HG02840 (cell line): ENCODE data around the gene AKAP7.
A peak's percentile ranks its signal among the peaks of the same experiment; 100 is the strongest.

Source experiments
- ATAC-seq: cut with Tn5 transposase; IDR thresholded peaks from one replicate; pipeline ENCODE4 v1.9.1; 2021; ENCODE audit warnings: mild to moderate bottlenecking, moderate library complexity, moderate number of reproducible peaks; ENCODE audit not compliant: unreplicated experiment, low FRiP score

Gene AKAP7

GRCh38 chr6:131191590-131191989 is 56.3 kb downstream of the AKAP7 start:
- no peak for ATAC-seq

GRCh38 chr6:131197716-131198115 is 62.4 kb downstream of the AKAP7 start:
- ATAC-seq: no peak

GRCh38 chr6:131199568-131200272 is 64.5 kb downstream of the AKAP7 start:
- peak; percentile 100 for ATAC-seq

GRCh38 chr6:131205481-131206244 is 70.4 kb downstream of the AKAP7 start:
- ATAC-seq: no peak

GRCh38 chr6:131206463-131207251 is 71.4 kb downstream of the AKAP7 start:
- ATAC-seq: no peak

GRCh38 chr6:131208787-131209186 is 73.5 kb downstream of the AKAP7 start:
- ATAC-seq: no peak

- ATAC-seq: no peak
Observed at GRCh38 chr6:131210469-131210868, 75.2 kb downstream of the AKAP7 start.

GRCh38 chr6:131212024-131212423 is 76.8 kb downstream of the AKAP7 start:
- ATAC-seq: no peak

- no peak for ATAC-seq
Observed at GRCh38 chr6:131212913-131213312, 77.6 kb downstream of the AKAP7 start.

GRCh38 chr6:131213501-131213990 is 78.3 kb downstream of the AKAP7 start:
- ATAC-seq: no peak

- no peak for ATAC-seq
Observed at GRCh38 chr6:131215219-131215618, 80.0 kb downstream of the AKAP7 start.

GRCh38 chr6:131216246-131216645 is 81.0 kb downstream of the AKAP7 start:
- ATAC-seq: no peak

GRCh38 chr6:131222773-131223172 is 87.5 kb downstream of the AKAP7 start:
- ATAC-seq: no peak

- no peak for ATAC-seq
Observed at GRCh38 chr6:131223416-131223815, 88.1 kb downstream of the AKAP7 start.

- no peak for ATAC-seq
Observed at GRCh38 chr6:131225127-131225526, 89.9 kb downstream of the AKAP7 start.

GRCh38 chr6:131225959-131226358 is 90.7 kb downstream of the AKAP7 start:
- no peak for ATAC-seq

- ATAC-seq: no peak
Observed at GRCh38 chr6:131226459-131227157, 91.3 kb downstream of the AKAP7 start.

GRCh38 chr6:131227158-131227543 is 91.9 kb downstream of the AKAP7 start:
- ATAC-seq: no peak

GRCh38 chr6:131231103-131231502 is 95.8 kb downstream of the AKAP7 start:
- no peak for ATAC-seq

GRCh38 chr6:131231891-131232290 is 96.6 kb downstream of the AKAP7 start:
- no peak for ATAC-seq
